Measurements from ENCODE around the gene GCN1.

Gene GCN1

GRCh38 chr12:120172053-120172452, 22.5 kb downstream of the GCN1 start:
- no peak for ATAC-seq

- ATAC-seq, result no peak
Observed at GRCh38 chr12:120170631-120171030, 23.9 kb downstream of the GCN1 start.

- ATAC-seq, result no peak
Observed at GRCh38 chr12:120169946-120170345, 24.6 kb downstream of the GCN1 start.

- ATAC-seq, result no peak
Observed at GRCh38 chr12:120168337-120168736, 26.2 kb downstream of the GCN1 start.

GRCh38 chr12:120167529-120168095, 26.9 kb downstream of the GCN1 start:
- no peak for ATAC-seq

- no peak for ATAC-seq
Observed at GRCh38 chr12:120164293-120164692, 30.2 kb downstream of the GCN1 start.

- no peak for ATAC-seq
Observed at GRCh38 chr12:120162763-120163162, 31.8 kb downstream of the GCN1 start.

GRCh38 chr12:120161852-120162251, 32.7 kb downstream of the GCN1 start:
- no peak for ATAC-seq

GRCh38 chr12:120159509-120160237, 34.8 kb downstream of the GCN1 start:
- ATAC-seq, result no peak

- ATAC-seq, result no peak
Observed at GRCh38 chr12:120158351-120158750, 36.2 kb downstream of the GCN1 start.

GRCh38 chr12:120157678-120158077, 36.8 kb downstream of the GCN1 start:
- no peak for ATAC-seq

- ATAC-seq, result no peak
Observed at GRCh38 chr12:120156315-120157259, 37.9 kb downstream of the GCN1 start.

GRCh38 chr12:120155072-120155471, 39.4 kb downstream of the GCN1 start:
- no peak for ATAC-seq

- no peak for ATAC-seq
Observed at GRCh38 chr12:120150919-120151525, 43.5 kb downstream of the GCN1 start.

GRCh38 chr12:120148011-120148410, 46.5 kb downstream of the GCN1 start:
- no peak for ATAC-seq

GRCh38 chr12:120145164-120145563, 49.4 kb downstream of the GCN1 start:
- no peak for ATAC-seq

- no peak for ATAC-seq
Observed at GRCh38 chr12:120144215-120144614, 50.3 kb downstream of the GCN1 start.

GRCh38 chr12:120142231-120142877, 52.2 kb downstream of the GCN1 start:
- no peak for ATAC-seq

GRCh38 chr12:120141336-120141735, 53.2 kb downstream of the GCN1 start:
- ATAC-seq, result no peak

GRCh38 chr12:120140603-120141002, 53.9 kb downstream of the GCN1 start:
- ATAC-seq, result no peak

- no peak for ATAC-seq
Observed at GRCh38 chr12:120139958-120140357, 54.6 kb downstream of the GCN1 start.

GRCh38 chr12:120138366-120138765, 56.1 kb downstream of the GCN1 start:
- no peak for ATAC-seq

GRCh38 chr12:120137833-120138232, 56.7 kb downstream of the GCN1 start:
- ATAC-seq, result no peak
